HuH-7.5 (cell line): ENCODE measurements around the gene MTF1.
"Not testable (repeated sequence)": the region's sequence is repeated elsewhere in the genome, so short reads cannot be mapped to it uniquely, and the experiment has no call there.

Experiments
- DNase-seq: peaks from one replicate; pipeline ENCODE4 v3.0.0; 2011; ENCODE audit warnings: low spot score

Gene MTF1

GRCh38 chr1:37793773-37794371 is 65.5 kb downstream of the MTF1 start, which contains the start of gene MANEAL:
Gene MANEAL (plus strand): TSS chr1:37793847. CDS start chr1:37794183, 336 bp downstream.
- peak; percentile 68 for DNase-seq

GRCh38 chr1:37792943-37793686 is 66.3 kb downstream of the MTF1 start:
- no peak for DNase-seq

- DNase-seq = no peak
These were observed 76.9 kb downstream of the MTF1 start for GRCh38 chr1:37782491-37782890.

GRCh38 chr1:37778654-37779053 is 80.7 kb downstream of the MTF1 start:
- no peak for DNase-seq

- DNase-seq = no peak
These were observed 82.4 kb downstream of the MTF1 start for GRCh38 chr1:37776946-37777516.

- DNase-seq = not testable (repeated sequence)
These were observed 88.0 kb downstream of the MTF1 start for GRCh38 chr1:37771440-37771839.

GRCh38 chr1:37767488-37767887 is 91.9 kb downstream of the MTF1 start:
- DNase-seq = no peak

- no peak for DNase-seq
These were observed 93.3 kb downstream of the MTF1 start for GRCh38 chr1:37765916-37766664.

GRCh38 chr1:37764888-37765441 is 94.4 kb downstream of the MTF1 start, which contains the start of gene EPHA10:
Gene EPHA10 (minus strand): TSS chr1:37765120. CDS start chr1:37765066, 54 bp downstream.
- no peak for DNase-seq

- peak; percentile 71 for DNase-seq
These were observed 95.0 kb downstream of the MTF1 start for GRCh38 chr1:37764414-37764825.

- DNase-seq = no peak
These were observed 95.5 kb downstream of the MTF1 start for GRCh38 chr1:37763791-37764413.

GRCh38 chr1:37762516-37762915 is 96.9 kb downstream of the MTF1 start:
- DNase-seq = no peak

GRCh38 chr1:37761416-37762095 is 97.8 kb downstream of the MTF1 start:
- no peak for DNase-seq
